ENCODE measurements around the gene LRRC42. TPM values are rescaled to one million over a fixed set of nuclear protein-coding genes. Genes with fewer than 3 reads are reported as not detected.

Gene LRRC42
- total RNA-seq, 1 experiment from 2014 or later = 78.7 TPM

GRCh38 chr1:53984726-53985125 is 38.6 kb downstream of the LRRC42 start:
- Histone ChIP-seq H3K4me3 (no peak overlapping the region), H3K27ac (no peak overlapping the region), H3K9me3 (ENCODE audit: insufficient read depth, low read depth) (no peaks in the 10 kb centered on the region), H3K4me2 (no peak overlapping the region), H2AFZ (no peak overlapping the region), H3K4me1 (replicated peaks; ENCODE audit: insufficient read depth) (no peaks in the 10 kb centered on the region), H3F3A (ENCODE audit: insufficient read depth, low read depth) (no peaks in the 10 kb centered on the region), H4K20me1 (ENCODE audit: insufficient read depth) (no peaks in the 10 kb centered on the region), H3K9me2 (ENCODE audit: insufficient read depth) (no peaks in the 10 kb centered on the region), H3K36me3 (ENCODE audit: low read depth) (no peaks in the 10 kb centered on the region), H3K27me3 (ENCODE audit: insufficient read depth, low read depth) (no peaks in the 10 kb centered on the region), H3K79me2 (ENCODE audit: low read depth) (no peaks in the 10 kb centered on the region)
- TF ChIP-seq EZH2 (IDR thresholded peaks at IDR 0.05; ENCODE audit: low read depth) = no peak
- no peak for TF ChIP-seq CTCF (conservative IDR thresholded peaks at IDR 0.05)
- no TSS peak for BruUV-seq (replicated peaks)
- ChIA-PET CTCF (no interaction called here), POLR2A (ENCODE audit: unreplicated experiment) (no interaction called here)
- intact Hi-C loops (cut with micrococcal nuclease; ENCODE audit: unreplicated experiment) = no loop called here
- DNase-seq = no peak

- no peaks in the 10 kb centered on the region for H3K79me2 ChIP-seq (ENCODE audit: low read depth)
- H3K4me2 ChIP-seq = no peak overlapping the region
- no peaks in the 10 kb centered on the region for H3F3A ChIP-seq (ENCODE audit: insufficient read depth, low read depth)
- no peak overlapping the region for H3K27ac ChIP-seq
- H3K36me3 ChIP-seq (ENCODE audit: low read depth) = no peaks in the 10 kb centered on the region
- DNase-seq = no peak
- no peaks in the 10 kb centered on the region for H3K9me3 ChIP-seq (ENCODE audit: insufficient read depth, low read depth)
- intact Hi-C loops (cut with micrococcal nuclease; ENCODE audit: unreplicated experiment) = no loop called here
- H3K4me3 ChIP-seq = no peak overlapping the region
- no peaks in the 10 kb centered on the region for H3K27me3 ChIP-seq (ENCODE audit: insufficient read depth, low read depth)
- no peak overlapping the region for H2AFZ ChIP-seq
- no TSS peak for BruUV-seq (replicated peaks)
- H4K20me1 ChIP-seq (ENCODE audit: insufficient read depth) = no peaks in the 10 kb centered on the region
- no peak for TF ChIP-seq CTCF (conservative IDR thresholded peaks at IDR 0.05)
- TF ChIP-seq EZH2 (IDR thresholded peaks at IDR 0.05; ENCODE audit: low read depth) = no peak
- ChIA-PET POLR2A (ENCODE audit: unreplicated experiment) (no interaction called here), CTCF (no interaction called here)
- no peaks in the 10 kb centered on the region for H3K4me1 ChIP-seq (replicated peaks; ENCODE audit: insufficient read depth)
- no peaks in the 10 kb centered on the region for H3K9me2 ChIP-seq (ENCODE audit: insufficient read depth)
Observed at GRCh38 chr1:53986458-53986857, 40.3 kb downstream of the LRRC42 start.

GRCh38 chr1:53987880-53988279 is 41.7 kb downstream of the LRRC42 start:
- Histone ChIP-seq H3F3A (ENCODE audit: insufficient read depth, low read depth) (no peaks in the 10 kb centered on the region), H3K9me2 (ENCODE audit: insufficient read depth) (no peaks in the 10 kb centered on the region), H3K9me3 (ENCODE audit: insufficient read depth, low read depth) (no peaks in the 10 kb centered on the region), H3K36me3 (ENCODE audit: low read depth) (no peaks in the 10 kb centered on the region), H3K79me2 (ENCODE audit: low read depth) (no peaks in the 10 kb centered on the region), H3K4me2 (no peak overlapping the region), H3K27ac (no peak overlapping the region), H3K27me3 (ENCODE audit: insufficient read depth, low read depth) (no peaks in the 10 kb centered on the region), H4K20me1 (ENCODE audit: insufficient read depth) (no peaks in the 10 kb centered on the region), H3K4me3 (no peak overlapping the region), H3K4me1 (replicated peaks; ENCODE audit: insufficient read depth) (no peaks in the 10 kb centered on the region), H2AFZ (no peak overlapping the region)
- intact Hi-C loops (cut with micrococcal nuclease; ENCODE audit: unreplicated experiment) = no loop called here
- no TSS peak for BruUV-seq (replicated peaks)
- DNase-seq = no peak
- ChIA-PET POLR2A (ENCODE audit: unreplicated experiment) (no interaction called here), CTCF (no interaction called here)
- no peak for TF ChIP-seq CTCF (conservative IDR thresholded peaks at IDR 0.05)
- no peak for TF ChIP-seq EZH2 (IDR thresholded peaks at IDR 0.05; ENCODE audit: low read depth)

Measured in PC-9 (cell line).